ENCODE data around the gene B3GNT7.
"Not testable (repeated sequence)": the region's sequence is repeated elsewhere in the genome, so short reads cannot be mapped to it uniquely, and the experiment has no call there.

The B3GNT7 gene

DNA sequence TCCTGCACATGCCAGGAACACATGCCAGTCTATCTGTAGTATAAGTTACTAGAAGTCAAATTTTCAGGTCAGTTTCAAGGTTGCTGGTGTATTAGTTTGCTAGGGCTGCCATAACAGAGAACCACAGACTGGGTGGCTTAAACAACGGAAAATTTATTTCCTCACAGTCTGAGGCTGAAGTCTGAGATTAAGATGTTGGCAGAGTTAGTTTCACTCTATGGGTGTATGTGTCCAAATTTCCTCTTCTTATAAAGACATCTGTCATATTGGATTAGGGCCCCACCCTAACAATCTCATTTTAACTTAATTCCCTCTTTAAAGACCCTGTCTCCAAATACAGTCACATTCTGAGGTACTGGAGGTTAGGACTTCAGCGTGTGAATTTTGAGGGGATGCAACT is 26.5 kb downstream of the B3GNT7 start:
- Histone ChIP-seq H3K27me3 (replicated peaks; ENCODE audit: control insufficient read depth, insufficient read depth, low read length) (peaks cover 30% of the 10 kb centered on the region), H3K9me3 (ENCODE audit: control insufficient read depth, low read length) (no peaks in the 10 kb centered on the region), H3K36me3 (ENCODE audit: control insufficient read depth, insufficient read depth, low read length, severe bottlenecking) (no peaks in the 10 kb centered on the region), H3K4me3 (ENCODE audit: low read length) (no peak overlapping the region), H3K9ac (ENCODE audit: low read length) (no peak overlapping the region), H3K4me1 (ENCODE audit: control insufficient read depth, insufficient read depth, low read length) (no peaks in the 10 kb centered on the region)
- DNase-seq (ENCODE audit: low read depth): no peak

DNA sequence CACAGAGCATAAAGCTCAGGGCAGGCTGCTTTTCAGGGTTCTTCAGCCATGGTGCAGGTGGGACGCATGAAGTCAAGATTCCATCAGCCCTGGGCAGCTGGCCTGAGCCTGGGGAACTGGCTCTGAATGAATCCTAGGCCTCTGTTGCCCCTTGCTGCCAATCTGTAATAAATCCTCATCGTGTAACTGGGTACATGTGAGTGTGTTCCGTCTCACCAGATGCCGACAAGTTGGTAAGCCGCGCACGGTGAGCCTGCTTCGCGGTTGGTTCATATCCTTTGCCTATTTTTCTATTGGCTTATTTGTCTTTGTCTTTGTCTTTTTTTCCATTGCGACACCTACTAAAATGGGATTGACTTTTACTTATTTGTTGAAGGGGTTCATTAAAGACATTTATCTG is 27.7 kb downstream of the B3GNT7 start:
- DNase-seq (ENCODE audit: low read depth): no peak
- Histone ChIP-seq H3K4me3 (ENCODE audit: low read length) (no peak overlapping the region), H3K4me1 (ENCODE audit: control insufficient read depth, insufficient read depth, low read length) (no peaks in the 10 kb centered on the region), H3K9me3 (ENCODE audit: control insufficient read depth, low read length) (no peaks in the 10 kb centered on the region), H3K27me3 (replicated peaks; ENCODE audit: control insufficient read depth, insufficient read depth, low read length) (peaks cover 30% of the 10 kb centered on the region), H3K36me3 (ENCODE audit: control insufficient read depth, insufficient read depth, low read length, severe bottlenecking) (no peaks in the 10 kb centered on the region), H3K9ac (ENCODE audit: low read length) (no peak overlapping the region)

DNA sequence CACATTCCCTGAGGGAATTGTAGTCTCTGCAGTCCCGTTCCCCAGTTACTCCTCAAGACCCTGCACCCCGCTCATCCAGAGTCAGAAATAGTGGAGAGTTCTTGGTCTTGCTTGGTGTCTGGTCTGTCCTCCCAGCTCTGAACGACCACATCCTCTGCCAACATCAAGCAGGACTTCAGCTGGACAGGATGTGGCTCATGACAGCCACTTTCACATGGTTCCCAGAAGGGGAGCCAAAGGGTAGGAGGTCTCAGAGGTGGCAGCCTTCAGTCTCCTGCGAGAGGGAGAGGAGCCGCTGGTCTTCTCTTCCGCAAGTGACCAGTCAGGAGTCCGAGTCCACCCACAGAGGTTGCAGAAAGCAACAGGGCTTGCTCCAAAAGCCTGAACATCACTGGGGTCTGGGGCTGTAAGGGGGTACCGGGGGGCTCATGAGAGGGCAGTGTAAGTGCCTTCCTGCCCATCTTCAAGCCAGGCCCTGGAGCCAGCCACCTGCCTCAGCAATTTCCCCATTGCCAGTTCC is 29.8 kb downstream of the B3GNT7 start:
- Histone ChIP-seq H3K4me3 (ENCODE audit: low read length) (no peak overlapping the region), H3K36me3 (ENCODE audit: control insufficient read depth, insufficient read depth, low read length, severe bottlenecking) (no peaks in the 10 kb centered on the region), H3K4me1 (ENCODE audit: control insufficient read depth, insufficient read depth, low read length) (no peaks in the 10 kb centered on the region), H3K9me3 (ENCODE audit: control insufficient read depth, low read length) (no peaks in the 10 kb centered on the region), H3K27me3 (replicated peaks; ENCODE audit: control insufficient read depth, insufficient read depth, low read length) (peaks cover 16% of the 10 kb centered on the region), H3K9ac (ENCODE audit: low read length) (no peak overlapping the region)
- no peak for DNase-seq (ENCODE audit: low read depth)

DNA sequence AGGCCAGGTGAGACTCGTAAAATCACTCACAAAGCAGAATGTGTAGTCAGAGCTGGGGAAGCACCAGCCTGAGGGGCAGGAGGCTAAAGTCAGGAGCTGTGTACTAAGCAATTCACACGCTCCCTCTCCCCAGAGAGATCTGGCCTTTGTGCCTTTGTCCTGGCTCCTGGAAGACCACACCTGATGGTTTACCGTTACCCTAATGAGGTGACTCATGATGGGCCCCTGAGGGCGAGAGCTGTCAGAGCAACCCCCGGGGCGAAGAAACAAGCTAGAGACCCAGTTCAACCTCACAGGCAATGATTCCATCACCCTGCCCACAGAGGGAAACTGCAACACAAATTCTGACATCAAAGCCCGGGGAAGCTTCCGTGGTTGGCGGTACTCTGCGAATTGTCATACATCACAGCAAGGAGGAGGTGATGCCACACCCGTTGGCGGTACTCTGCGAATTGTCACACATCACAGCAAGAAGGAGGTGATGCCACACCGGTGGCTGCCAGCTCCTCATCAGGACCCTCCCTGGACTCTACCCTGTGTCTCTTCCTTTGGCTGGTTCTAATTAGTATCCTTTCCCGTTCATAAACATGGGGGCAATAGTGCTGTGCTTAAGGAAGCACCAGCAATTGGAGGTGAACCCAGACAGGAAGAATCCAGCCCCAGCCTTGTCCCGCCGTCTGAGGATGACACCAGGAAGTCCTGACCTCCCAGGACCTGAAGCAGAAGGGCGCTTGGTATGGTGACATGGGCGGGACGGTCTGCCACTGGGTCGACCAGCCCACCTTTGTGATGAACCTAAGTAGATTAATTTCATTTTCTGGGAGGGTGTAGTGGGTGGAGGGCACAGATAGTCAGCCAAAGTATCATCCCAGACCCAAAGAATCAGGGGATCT is 30.5 kb downstream of the B3GNT7 start:
- DNase-seq (ENCODE audit: low read depth): no peak
- H3K9me3 ChIP-seq (ENCODE audit: control insufficient read depth, low read length): peaks cover 5% of the 10 kb centered on the region

DNA sequence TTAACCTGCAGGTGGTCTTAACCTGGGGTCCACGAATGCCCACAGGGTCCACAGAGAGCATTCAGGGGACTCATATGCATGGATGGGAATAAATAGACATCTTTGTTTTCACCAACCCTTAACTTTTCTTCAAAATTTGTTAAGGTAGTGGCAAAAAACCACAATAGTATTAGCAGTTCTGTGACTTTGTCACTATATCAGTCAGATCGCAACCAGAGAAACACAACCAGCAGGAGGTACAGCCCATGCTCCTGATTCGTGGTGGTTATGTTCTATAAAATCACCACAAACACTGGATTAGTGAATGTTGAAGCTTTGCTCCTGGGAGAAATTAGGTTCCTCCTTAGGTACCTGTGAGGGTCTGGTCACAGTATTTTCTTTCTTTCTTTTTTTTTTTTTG is 31.6 kb downstream of the B3GNT7 start:
- no peak overlapping the region for H3K9ac ChIP-seq (ENCODE audit: low read length)
- DNase-seq (ENCODE audit: low read depth): no peak
- no peak overlapping the region for H3K4me3 ChIP-seq (ENCODE audit: low read length)
- peaks cover 16% of the 10 kb centered on the region for H3K9me3 ChIP-seq (ENCODE audit: control insufficient read depth, low read length)
- no peaks in the 10 kb centered on the region for H3K36me3 ChIP-seq (ENCODE audit: control insufficient read depth, insufficient read depth, low read length, severe bottlenecking)
- no peaks in the 10 kb centered on the region for H3K4me1 ChIP-seq (ENCODE audit: control insufficient read depth, insufficient read depth, low read length)
- peaks cover 11% of the 10 kb centered on the region for H3K27me3 ChIP-seq (replicated peaks; ENCODE audit: control insufficient read depth, insufficient read depth, low read length)

More for the DNA sequence above, 30.5 kb downstream of the B3GNT7 start:
- Histone ChIP-seq H3K27me3 (replicated peaks; ENCODE audit: control insufficient read depth, insufficient read depth, low read length) (peaks cover 14% of the 10 kb centered on the region), H3K9ac (ENCODE audit: low read length) (no peak overlapping the region), H3K4me1 (ENCODE audit: control insufficient read depth, insufficient read depth, low read length) (no peaks in the 10 kb centered on the region), H3K4me3 (ENCODE audit: low read length) (no peak overlapping the region), H3K36me3 (ENCODE audit: control insufficient read depth, insufficient read depth, low read length, severe bottlenecking) (no peaks in the 10 kb centered on the region)

DNA sequence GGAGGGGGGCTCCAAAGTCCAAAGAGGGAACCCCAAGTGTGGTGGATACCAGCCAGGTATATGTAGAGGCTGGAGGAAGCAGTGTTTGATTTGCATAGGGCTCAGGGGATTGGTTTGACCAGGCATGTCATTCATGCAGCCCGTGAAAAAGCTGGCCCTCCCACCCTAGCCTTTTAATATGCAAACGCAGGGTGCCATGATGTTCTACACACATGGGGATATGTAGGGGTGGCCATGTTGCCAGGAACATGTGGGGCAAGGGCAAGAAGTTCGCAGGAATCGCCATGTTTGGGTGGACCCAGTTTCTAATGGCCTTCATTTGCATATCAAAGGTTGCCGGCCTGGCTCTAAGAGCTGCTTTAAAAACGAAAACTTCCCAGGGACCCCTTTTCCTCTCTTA is 33.6 kb downstream of the B3GNT7 start:
- peaks cover 18% of the 10 kb centered on the region for H3K9me3 ChIP-seq (ENCODE audit: control insufficient read depth, low read length)
- H3K9ac ChIP-seq (ENCODE audit: low read length): no peak overlapping the region
- H3K27me3 ChIP-seq (replicated peaks; ENCODE audit: control insufficient read depth, insufficient read depth, low read length): peaks cover 5% of the 10 kb centered on the region
- no peak overlapping the region for H3K4me3 ChIP-seq (ENCODE audit: low read length)
- no peaks in the 10 kb centered on the region for H3K36me3 ChIP-seq (ENCODE audit: control insufficient read depth, insufficient read depth, low read length, severe bottlenecking)
- no peak for DNase-seq (ENCODE audit: low read depth)
- no peaks in the 10 kb centered on the region for H3K4me1 ChIP-seq (ENCODE audit: control insufficient read depth, insufficient read depth, low read length)

DNA sequence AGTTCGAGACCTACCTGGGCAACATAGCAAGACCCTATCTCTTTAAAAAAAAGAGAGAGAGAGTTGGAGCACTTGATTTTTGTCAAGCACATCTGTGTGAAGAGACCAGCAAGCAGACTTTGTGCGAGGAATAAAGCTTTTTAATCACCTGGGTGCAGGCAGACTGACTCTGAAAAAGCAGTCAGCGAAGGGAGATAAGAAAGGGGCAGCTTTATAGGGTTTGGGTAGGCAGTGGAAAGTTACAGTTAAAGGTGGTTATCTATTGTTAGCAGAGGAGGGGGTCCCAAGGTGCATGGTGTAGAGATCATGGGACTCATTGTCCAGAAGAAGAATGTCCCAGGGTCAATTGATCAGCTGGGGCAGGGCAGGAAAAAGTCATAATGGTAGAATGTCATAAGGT is 34.4 kb downstream of the B3GNT7 start:
- no peak for DNase-seq (ENCODE audit: low read depth)
- Histone ChIP-seq H3K27me3 (replicated peaks; ENCODE audit: control insufficient read depth, insufficient read depth, low read length) (peaks cover 4% of the 10 kb centered on the region), H3K9me3 (ENCODE audit: control insufficient read depth, low read length) (peaks cover 18% of the 10 kb centered on the region), H3K4me3 (ENCODE audit: low read length) (no peak overlapping the region), H3K4me1 (ENCODE audit: control insufficient read depth, insufficient read depth, low read length) (no peaks in the 10 kb centered on the region), H3K36me3 (ENCODE audit: control insufficient read depth, insufficient read depth, low read length, severe bottlenecking) (no peaks in the 10 kb centered on the region), H3K9ac (ENCODE audit: low read length) (no peak overlapping the region)

DNA sequence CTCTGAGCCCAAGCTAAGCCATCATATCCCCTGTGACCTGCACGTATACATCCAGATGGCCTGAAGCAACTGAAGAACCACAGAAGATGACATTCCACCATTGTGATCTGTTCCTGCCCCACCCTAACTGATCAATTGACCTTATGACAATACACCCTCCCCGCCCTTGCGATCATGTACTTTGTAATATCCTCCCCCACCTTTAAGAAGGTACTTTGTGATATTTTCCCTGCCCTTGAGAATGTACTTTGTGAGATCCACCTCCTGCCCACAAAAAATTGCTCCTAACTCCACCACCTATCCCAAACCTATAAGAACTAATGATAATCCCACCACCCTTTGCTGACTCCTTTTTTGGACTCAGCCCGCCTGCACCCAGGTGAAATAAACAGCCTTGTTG is 34.9 kb downstream of the B3GNT7 start:
- not testable (repeated sequence) for H3K4me1 ChIP-seq (ENCODE audit: control insufficient read depth, insufficient read depth, low read length); H3K4me3 ChIP-seq (ENCODE audit: low read length); H3K27me3 ChIP-seq (replicated peaks; ENCODE audit: control insufficient read depth, insufficient read depth, low read length); H3K36me3 ChIP-seq (ENCODE audit: control insufficient read depth, insufficient read depth, low read length, severe bottlenecking); DNase-seq (ENCODE audit: low read depth); H3K9ac ChIP-seq (ENCODE audit: low read length)
- peaks cover 18% of the 10 kb centered on the region for H3K9me3 ChIP-seq (ENCODE audit: control insufficient read depth, low read length)

DNA sequence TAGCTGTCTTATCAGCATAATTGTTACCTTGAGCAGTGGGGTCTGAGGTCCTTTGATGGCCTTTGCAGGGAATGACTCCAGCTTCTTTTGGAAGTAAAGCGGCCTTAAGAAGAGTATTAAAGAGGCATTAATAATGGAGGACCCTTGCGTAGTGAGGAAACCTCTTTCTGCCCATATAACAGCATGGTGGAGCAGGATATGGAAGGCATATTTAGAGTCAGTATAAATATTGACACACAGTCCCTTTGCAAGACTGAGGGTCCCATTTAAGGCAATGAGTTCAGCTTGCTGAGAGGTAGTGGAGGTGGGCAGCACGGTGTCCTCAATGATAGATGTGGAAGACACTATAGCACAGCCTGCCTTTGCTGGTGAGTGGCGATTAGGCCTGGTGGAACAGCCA is 36.1 kb downstream of the B3GNT7 start:
- DNase-seq (ENCODE audit: low read depth): no peak
- no peak overlapping the region for H3K9ac ChIP-seq (ENCODE audit: low read length)
- H3K4me3 ChIP-seq (ENCODE audit: low read length): no peak overlapping the region
- H3K27me3 ChIP-seq (replicated peaks; ENCODE audit: control insufficient read depth, insufficient read depth, low read length): no peaks in the 10 kb centered on the region
- peaks cover 18% of the 10 kb centered on the region for H3K9me3 ChIP-seq (ENCODE audit: control insufficient read depth, low read length)
- H3K4me1 ChIP-seq (ENCODE audit: control insufficient read depth, insufficient read depth, low read length): no peaks in the 10 kb centered on the region
- no peaks in the 10 kb centered on the region for H3K36me3 ChIP-seq (ENCODE audit: control insufficient read depth, insufficient read depth, low read length, severe bottlenecking)

DNA sequence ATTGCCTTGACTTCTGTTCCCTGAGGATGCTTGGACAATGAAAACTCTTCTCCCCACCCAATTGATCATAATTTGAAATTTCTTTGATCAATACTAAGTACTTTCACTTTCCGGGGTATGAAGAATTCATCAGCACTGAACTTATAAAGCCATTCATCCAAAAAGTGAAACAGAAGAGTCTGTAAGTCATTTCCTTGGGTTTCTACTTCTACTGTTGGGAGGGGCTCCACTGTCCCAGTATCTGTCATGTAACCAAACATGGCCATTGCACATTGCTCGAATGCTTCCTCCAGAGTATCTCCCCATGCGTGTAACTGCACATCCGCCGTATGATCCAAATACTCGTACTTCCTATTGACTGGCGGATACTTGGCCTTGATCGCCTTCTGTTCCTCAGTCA is 38.5 kb downstream of the B3GNT7 start:
- Histone ChIP-seq H3K4me3 (ENCODE audit: low read length) (no peak overlapping the region), H3K36me3 (ENCODE audit: control insufficient read depth, insufficient read depth, low read length, severe bottlenecking) (no peaks in the 10 kb centered on the region), H3K9ac (ENCODE audit: low read length) (no peak overlapping the region), H3K9me3 (ENCODE audit: control insufficient read depth, low read length) (peaks cover 18% of the 10 kb centered on the region), H3K4me1 (ENCODE audit: control insufficient read depth, insufficient read depth, low read length) (no peaks in the 10 kb centered on the region), H3K27me3 (replicated peaks; ENCODE audit: control insufficient read depth, insufficient read depth, low read length) (no peaks in the 10 kb centered on the region)
- no peak for DNase-seq (ENCODE audit: low read depth)

DNA sequence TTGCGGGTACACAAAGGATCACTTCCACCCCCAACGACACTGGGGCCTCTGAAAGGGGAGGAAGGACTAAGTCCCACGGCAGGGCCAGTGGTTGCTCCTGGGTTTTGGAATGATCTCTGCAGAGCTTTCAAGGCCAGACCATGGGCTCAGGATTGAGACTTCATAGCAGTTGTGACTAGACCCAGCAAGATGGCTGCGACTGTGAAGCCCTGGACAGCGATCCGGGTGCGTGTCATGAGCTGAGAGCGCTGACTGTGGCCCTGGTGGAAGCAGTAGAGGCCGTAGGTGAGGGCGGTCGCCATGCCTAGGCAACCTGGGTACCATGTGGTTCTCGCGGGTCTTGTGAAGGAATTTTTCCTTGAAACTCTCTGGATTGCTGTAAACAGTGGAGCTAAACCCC is 41.4 kb downstream of the B3GNT7 start:
- H3K9ac ChIP-seq (ENCODE audit: low read length): no peak overlapping the region

More for the DNA sequence above, 41.4 kb downstream of the B3GNT7 start:
- no peak for DNase-seq (ENCODE audit: low read depth)
- H3K4me3 ChIP-seq (ENCODE audit: low read length): no peak overlapping the region
- no peaks in the 10 kb centered on the region for H3K4me1 ChIP-seq (ENCODE audit: control insufficient read depth, insufficient read depth, low read length)
- H3K27me3 ChIP-seq (replicated peaks; ENCODE audit: control insufficient read depth, insufficient read depth, low read length): no peaks in the 10 kb centered on the region
- H3K36me3 ChIP-seq (ENCODE audit: control insufficient read depth, insufficient read depth, low read length, severe bottlenecking): no peaks in the 10 kb centered on the region
- peaks cover 4% of the 10 kb centered on the region for H3K9me3 ChIP-seq (ENCODE audit: control insufficient read depth, low read length)

Measured in adipocyte (in vitro differentiated cells).